ENCODE results near the gene CMIP.

GRCh38 chr16:81553080-81553813, 108.6 kb downstream of the CMIP start:
- TF ChIP-seq CTCF (IDR thresholded peaks at IDR 0.05) (no peak), POLR2AphosphoS5 (IDR thresholded peaks at IDR 0.05) (no peak)

Measured in prostate gland (tissue), 2 donors.